Left kidney (tissue), 2 donors: Measurements from ENCODE around the gene CCDC88C. TPM values are rescaled to one million over a fixed set of nuclear protein-coding genes. Genes with fewer than 3 reads are reported as not detected.

ENCODE experiments used
- DNase-seq: peaks from one replicate; pipeline ENCODE4 v3.0.0-alpha.2; 2013
- polyA plus RNA-seq: library from polyadenylated mRNA; unstranded; fragments of 120-200 nt; gene quantifications from one replicate; pipeline ENCODE4 v1.2.1, GENCODE V29; 2013; ENCODE audit not compliant: insufficient read length

CCDC88C gene
- polyA plus RNA-seq, 1 donor = 42.5 TPM

- no peak for DNase-seq
Observed at GRCh38 chr14:91399868-91400640, 17.6 kb downstream of the CCDC88C start.

DNA sequence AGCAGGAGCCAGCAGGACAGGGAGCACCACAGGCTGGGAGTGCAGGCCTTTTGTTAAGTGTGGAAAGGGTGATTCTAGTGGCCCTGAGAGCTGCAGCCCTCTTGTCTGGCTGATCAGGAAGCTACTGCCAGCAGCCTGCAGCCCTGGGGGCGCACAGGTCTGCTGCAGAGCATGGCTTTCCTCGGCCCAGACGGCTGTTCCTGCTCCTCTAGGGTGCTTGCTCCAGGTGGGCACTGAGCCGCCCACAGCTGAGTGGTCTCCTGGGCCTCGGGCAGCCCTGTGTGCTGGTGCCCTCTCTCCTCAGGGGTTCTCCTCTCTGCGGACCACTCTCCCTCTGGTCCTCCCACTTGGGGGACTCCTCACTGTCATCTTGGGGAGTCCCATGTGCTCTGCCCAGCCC is 18.9 kb downstream of the CCDC88C start:
- DNase-seq = no peak

- no peak for DNase-seq
Observed at GRCh38 chr14:91397965-91398591, 19.5 kb downstream of the CCDC88C start.

DNA sequence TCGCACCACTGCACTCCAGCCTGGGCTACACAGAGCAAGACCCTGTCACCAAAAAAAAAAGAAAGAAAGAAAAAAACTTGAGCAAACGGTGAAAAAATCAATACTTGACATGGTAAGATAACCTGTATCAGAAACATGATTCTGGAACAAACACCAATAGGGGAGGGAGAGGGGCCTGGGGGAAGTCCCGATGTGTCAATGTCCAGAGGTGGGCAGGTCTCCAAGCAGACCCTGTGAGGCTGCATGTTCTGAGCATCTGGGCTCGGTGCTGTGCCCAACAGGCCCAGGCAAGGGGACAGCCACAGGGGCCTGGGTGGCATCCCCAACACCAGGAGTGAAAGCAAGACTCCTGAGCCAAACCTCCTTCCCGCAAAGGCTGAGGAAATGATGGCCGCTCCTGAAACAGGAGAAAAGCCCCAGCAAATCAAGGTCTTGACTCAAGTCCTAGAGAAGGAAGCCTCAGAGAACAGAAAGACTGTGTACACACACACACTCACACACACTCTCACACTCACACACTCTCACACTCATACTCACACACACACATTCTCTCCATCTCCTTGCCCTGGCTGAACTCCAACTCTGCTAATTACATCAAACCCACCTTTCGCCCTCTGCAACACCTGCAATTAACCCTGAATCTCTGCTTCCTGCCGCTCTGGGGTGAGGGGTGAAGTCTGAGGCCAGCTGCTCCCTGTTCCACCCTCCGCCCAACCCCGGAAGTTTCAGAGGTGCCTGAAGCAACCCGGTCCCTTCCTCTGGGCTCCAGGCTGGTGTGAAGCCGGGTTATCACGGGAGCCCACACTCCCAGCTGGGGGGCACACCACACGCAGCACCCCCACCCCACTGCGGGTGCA is 20.4 kb downstream of the CCDC88C start:
- no peak for DNase-seq

DNA sequence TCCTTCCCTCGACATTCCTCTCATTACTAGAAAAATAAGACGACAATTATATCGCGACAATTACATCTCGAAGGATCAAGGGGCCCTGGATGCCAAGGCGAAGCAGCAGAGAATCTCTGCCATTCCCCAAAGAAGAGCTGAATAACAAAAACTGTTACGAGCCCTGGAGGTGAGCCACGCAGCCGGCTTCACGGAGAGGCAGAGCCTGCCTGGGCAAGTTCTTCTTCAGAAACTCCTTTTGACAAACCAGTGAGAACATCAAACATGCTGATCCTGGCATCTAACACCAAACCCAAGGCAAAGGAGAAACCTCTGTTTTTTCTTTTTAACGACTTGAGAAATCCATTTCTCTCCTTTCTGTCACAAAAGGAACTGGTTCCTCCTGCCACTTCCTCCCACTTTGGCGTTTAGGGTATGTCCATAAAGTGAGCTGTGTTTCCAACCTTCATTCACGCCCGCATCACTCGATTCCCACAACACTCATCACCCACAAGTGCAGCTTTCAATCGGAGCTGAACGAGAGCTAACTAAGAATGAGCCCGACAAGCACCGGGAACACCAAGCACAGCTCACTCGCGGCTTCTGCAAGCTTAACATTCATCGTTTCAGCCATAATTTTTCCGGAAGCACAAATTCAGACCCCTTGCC is 21.5 kb downstream of the CCDC88C start:
- no peak for DNase-seq

DNA sequence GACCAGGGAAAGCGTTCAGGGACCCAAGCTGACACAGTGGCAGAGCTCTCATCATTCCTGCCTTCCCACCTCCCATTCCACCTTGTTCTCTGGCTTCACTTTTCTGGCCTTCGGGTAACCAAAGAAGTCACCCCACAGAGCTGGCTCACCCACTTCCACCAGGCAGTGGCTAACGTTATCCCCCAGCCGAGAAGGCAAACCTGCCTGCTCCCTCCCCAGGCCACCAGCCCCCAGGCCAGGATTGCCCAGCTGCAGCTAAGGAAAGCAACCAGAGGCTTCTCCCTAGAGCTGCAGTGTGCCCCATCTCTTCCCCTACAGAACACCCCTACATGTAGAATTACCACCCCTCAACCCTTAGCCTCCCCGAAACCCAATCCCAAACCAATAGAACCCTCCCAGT is 22.2 kb downstream of the CCDC88C start:
- DNase-seq = no peak

GRCh38 chr14:91394105-91395081 is 23.2 kb downstream of the CCDC88C start:
- no peak for DNase-seq

DNA sequence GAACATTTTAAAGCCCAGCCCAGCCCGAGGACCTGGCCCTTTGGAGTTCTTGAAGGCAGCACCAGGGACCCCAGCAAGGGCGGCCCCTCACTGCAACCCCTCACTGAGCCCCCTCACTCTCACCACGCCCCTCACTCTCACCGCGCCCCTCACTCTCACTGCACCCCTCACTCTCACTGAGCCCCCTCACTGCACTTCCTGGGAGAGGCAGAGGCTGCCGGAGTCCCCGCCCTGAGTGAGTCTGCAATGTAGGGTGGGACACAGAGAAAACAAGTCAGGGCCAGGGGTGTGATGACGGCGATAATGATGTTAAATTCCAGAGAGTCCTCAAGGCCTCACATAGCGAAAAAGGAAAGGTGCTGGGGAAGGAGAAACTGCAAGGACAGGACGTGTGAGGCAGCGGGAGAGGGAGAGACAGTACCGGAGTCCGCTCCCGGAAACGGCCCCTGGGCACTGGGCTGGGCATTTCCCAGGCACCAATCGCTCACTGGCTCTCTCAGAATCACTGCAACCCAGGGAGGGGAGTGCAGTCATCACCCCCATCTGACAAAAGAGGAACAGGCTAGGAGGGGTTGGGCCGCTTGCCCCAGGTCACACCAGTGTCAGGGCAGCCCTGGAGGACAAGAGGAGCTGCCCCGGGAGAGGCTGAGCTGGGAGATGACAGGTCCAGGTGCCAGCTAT is 24.9 kb downstream of the CCDC88C start:
- no peak for DNase-seq

GRCh38 chr14:91390165-91390778 is 27.3 kb downstream of the CCDC88C start:
- no peak for DNase-seq

DNA sequence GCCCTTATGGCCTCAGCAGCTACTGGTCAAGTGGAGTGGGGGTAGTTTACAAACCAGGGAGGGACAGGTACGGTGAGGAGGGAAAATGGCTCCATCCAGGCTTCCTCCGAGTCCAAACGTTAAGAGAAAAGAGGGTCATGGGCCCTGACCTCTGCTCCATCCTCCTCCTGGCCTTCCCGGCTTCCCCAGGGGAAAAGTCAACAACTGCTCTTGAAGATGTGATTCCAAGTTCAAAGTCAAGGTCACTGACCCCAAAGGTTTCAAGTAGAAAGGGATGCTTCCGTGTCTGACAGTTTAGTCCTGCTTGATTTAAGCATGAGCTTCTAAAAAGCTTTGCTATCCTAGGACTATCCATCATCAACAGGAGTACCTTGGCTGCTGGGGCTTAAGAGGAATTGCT is 28.5 kb downstream of the CCDC88C start:
- DNase-seq = no peak

GRCh38 chr14:91388551-91388975 is 29.1 kb downstream of the CCDC88C start:
- no peak for DNase-seq

DNA sequence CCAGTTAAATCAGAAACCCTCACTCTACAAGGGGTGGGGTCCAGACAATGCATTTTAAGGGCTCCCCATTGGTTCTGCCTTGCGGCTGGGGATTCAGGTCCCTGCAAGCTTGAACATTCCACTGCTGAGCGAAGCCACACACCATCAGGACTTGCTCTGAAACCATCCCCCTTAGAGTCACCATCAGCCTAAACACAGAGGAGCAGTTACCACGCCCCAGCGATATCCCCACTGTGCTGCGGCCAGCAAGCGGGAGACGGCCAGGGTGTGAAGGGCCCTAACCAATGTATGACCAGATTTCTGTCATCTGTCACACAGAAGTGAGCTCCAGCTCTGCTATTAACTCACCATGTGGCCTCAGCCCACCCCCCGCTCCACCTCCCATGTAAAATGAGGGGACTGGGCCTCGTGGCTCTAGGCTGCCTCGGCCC is 29.7 kb downstream of the CCDC88C start:
- no peak for DNase-seq

DNA sequence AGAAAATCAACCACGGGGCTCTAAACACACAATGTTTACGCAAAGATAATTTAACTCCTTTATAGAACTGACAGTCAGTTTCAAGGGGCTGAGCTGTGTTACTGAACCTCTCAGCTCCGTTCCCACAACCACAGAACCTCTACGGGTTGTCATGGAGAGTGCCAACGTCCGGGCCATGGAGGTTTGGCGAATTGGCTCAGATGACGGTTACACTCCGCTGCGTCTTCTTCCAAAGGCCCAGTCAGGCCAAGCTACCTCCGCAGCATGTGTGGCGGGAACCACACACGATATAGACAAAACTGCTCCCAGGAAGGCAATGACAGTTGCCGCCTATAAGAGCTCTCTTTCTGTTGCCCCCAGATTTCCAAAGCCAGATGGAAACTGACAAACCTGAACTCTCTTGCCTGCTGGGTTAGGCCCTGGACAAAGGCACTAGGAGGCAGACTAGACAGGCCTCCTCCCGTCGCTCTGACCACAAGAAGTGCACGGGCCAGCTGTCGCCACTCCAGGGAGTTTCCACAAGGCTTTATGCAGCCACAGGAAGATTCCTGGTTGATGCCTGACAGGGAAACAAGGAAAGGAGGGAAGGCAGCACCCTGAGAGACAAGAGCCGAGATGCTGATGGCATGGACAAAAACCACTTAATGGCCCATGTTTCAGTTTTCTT is 30.3 kb downstream of the CCDC88C start:
- no peak for DNase-seq

- DNase-seq = no peak
Observed at GRCh38 chr14:91385697-91386096, 31.9 kb downstream of the CCDC88C start.

DNA sequence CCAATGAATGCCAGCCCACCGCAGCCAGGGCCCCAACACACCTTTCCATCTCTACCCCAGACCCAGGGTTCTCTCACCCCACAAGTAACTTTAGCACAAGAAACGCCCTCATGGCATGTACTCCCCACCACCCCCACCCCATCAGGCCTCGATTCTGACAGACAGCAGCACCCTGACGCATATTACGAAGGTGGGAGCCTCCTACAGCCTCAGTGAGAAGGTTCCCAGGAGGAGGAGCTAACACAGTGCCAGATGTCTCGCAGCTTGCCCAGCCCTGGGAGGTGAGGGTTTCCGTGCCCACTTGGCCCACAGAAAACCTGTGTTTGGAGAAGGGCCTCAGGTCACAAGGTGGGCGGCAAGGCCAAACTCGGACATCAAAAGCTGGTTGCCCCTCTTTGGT is 32.4 kb downstream of the CCDC88C start:
- DNase-seq = no peak

DNA sequence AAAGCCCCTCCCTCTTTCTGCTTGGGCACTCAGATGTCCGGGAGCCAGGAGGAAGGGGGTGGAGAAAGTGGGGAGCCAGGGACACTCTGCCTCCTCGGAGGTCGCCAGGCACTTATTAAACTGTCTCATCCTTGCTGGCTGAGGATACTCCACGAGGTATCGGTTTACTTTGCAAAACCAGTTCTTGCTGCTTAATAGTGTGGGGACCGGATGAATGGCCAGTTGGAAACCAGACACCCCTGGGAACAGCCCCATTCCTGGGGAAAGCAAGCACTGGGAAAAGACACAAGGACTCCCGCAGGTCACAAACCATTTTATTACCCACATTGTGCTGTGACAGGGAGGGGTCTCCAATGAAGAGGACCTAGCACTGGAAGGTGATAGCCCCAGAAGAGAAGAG is 34.2 kb downstream of the CCDC88C start:
- peak; percentile 88 for DNase-seq

DNA sequence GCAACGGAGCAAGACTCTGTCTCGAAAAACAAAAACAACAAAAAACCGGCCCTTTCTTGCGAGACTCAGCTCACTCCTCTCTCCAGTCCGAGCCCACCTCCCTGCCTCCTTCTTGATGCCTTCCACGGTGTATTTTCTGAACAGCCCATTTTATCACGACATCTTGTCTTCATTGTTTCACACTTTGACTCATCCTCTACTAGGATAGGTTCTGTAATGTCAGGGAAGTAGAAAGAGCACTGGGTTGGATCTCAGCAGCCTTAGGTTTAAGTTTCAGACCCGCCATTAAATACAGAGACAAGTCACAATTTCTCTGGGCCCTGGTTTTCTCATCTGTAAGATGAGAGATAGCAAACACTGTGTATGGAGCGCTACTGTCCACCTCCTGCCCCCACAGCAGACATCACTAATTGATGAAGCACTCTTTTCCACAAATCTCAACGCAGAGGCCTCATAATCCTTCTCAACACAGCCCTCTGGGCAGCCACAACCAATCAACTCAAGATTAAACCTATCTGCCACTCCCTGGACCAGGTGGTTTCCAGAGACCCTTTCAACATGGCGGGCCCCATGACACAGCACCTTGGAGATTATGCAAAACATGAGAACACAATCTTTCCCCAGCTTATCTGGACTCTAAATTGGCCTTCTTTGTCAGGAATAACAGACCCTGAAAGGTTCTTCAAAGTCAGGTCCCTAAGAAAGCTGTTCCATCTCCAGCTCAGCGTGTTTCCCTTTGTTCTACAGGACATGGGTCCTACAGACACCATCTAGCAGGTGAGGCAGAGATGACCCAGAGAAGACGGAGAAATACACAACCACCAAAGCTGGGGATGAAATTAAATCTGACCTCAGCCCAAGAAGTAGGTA is 35.6 kb downstream of the CCDC88C start:
- DNase-seq = no peak

- DNase-seq = no peak
Observed at GRCh38 chr14:91380610-91381371, 36.8 kb downstream of the CCDC88C start.
